Activated T-cell treated with anti-CD3 and anti-CD28 coated beads, Interleukin-2, amount 50 U/mL, for 48 hours (primary cell): Measurements from ENCODE around the gene CSNK2A2.

Experiments
- DNase-seq, 2 experiments: peaks; one replicate each; pipeline ENCODE4 v3.0.0-alpha.2; 2020

Gene CSNK2A2

GRCh38 chr16:58198022-58198683 lies at the start of gene CSNK2A2:
TSS of gene CSNK2A2 (minus strand) at chr16:58198106. CDS start at chr16:58197736, 370 bp downstream.
- peak; percentile 73 to 81 for DNase-seq

- no peak for DNase-seq
Observed at GRCh38 chr16:58243528-58244004, 45.7 kb upstream of the CSNK2A2 start.

- no peak for DNase-seq
Observed at GRCh38 chr16:58236831-58237230, 38.9 kb upstream of the CSNK2A2 start.

GRCh38 chr16:58236231-58236690 lies 38.4 kb upstream of the CSNK2A2 start:
- DNase-seq, result peak; percentile 77 to 80

GRCh38 chr16:58235663-58236062 lies 37.8 kb upstream of the CSNK2A2 start:
- DNase-seq, result no peak

GRCh38 chr16:58234831-58235595 lies 37.1 kb upstream of the CSNK2A2 start:
- DNase-seq, result no peak

- DNase-seq, result no peak
Observed at GRCh38 chr16:58230259-58230658, 32.4 kb upstream of the CSNK2A2 start.

- no peak for DNase-seq
Observed at GRCh38 chr16:58226790-58227189, 28.9 kb upstream of the CSNK2A2 start.

GRCh38 chr16:58225965-58226602 lies 28.2 kb upstream of the CSNK2A2 start:
- no peak for DNase-seq

- DNase-seq, result no peak
Observed at GRCh38 chr16:58222532-58223316, 24.8 kb upstream of the CSNK2A2 start.

GRCh38 chr16:58219432-58219831 lies 21.5 kb upstream of the CSNK2A2 start:
- no peak for DNase-seq

- DNase-seq, result no peak
Observed at GRCh38 chr16:58218786-58219185, 20.9 kb upstream of the CSNK2A2 start.

GRCh38 chr16:58217311-58217925 lies 19.5 kb upstream of the CSNK2A2 start:
- DNase-seq, result no peak

- DNase-seq, result no peak
Observed at GRCh38 chr16:58212824-58213655, 15.1 kb upstream of the CSNK2A2 start.

GRCh38 chr16:58211846-58212245 lies 13.9 kb upstream of the CSNK2A2 start:
- DNase-seq, result no peak

- no peak for DNase-seq
Observed at GRCh38 chr16:58211245-58211644, 13.3 kb upstream of the CSNK2A2 start.

GRCh38 chr16:58205276-58206036 lies 7.5 kb upstream of the CSNK2A2 start:
- no peak for DNase-seq

GRCh38 chr16:58201163-58201562 lies 3.3 kb upstream of the CSNK2A2 start:
- DNase-seq, result no peak

- DNase-seq, result no peak
Observed at GRCh38 chr16:58200004-58200797, 2.3 kb upstream of the CSNK2A2 start.
